ENCODE results near the gene BRAP.
"Not testable (repeated sequence)": the region's sequence is repeated elsewhere in the genome, so short reads cannot be mapped to it uniquely, and the experiment has no call there.

BRAP gene

GRCh38 chr12:111685811-111686573 is at the start of gene BRAP, which contains the start of gene ACAD10:
Gene BRAP, minus strand, starts transcription at chr12:111685956. Its CDS starts 164 bp downstream, at chr12:111685792.
Gene ACAD10, plus strand, starts transcription at chr12:111686053. Its CDS starts 6,657 bp downstream, at chr12:111692710.
- TF ChIP-seq CTCF (IDR thresholded peaks at IDR 0.05; ENCODE audit: low read depth, low read length) = no peak
- peak within 1 kb of the TSS; percentile 80 for H3K4me3 ChIP-seq (ENCODE audit: low read depth, low read length)

- H3K4me3 ChIP-seq (ENCODE audit: low read depth, low read length) = no peak overlapping the region
- TF ChIP-seq CTCF (IDR thresholded peaks at IDR 0.05; ENCODE audit: low read depth, low read length) = no peak
Measured at GRCh38 chr12:111733340-111733915, 47.7 kb upstream of the BRAP start.

- TF ChIP-seq CTCF (IDR thresholded peaks at IDR 0.05; ENCODE audit: low read depth, low read length) = no peak
Measured at GRCh38 chr12:111732786-111733185, 47.0 kb upstream of the BRAP start.

GRCh38 chr12:111730420-111730819 is 44.7 kb upstream of the BRAP start:
- H3K4me3 ChIP-seq (ENCODE audit: low read depth, low read length) = no peak overlapping the region
- no peak for TF ChIP-seq CTCF (IDR thresholded peaks at IDR 0.05; ENCODE audit: low read depth, low read length)

More at GRCh38 chr12:111732786-111733185, 47.0 kb upstream of the BRAP start:
- no peak overlapping the region for H3K4me3 ChIP-seq (ENCODE audit: low read depth, low read length)

GRCh38 chr12:111728795-111729194 is 43.0 kb upstream of the BRAP start:
- TF ChIP-seq CTCF (IDR thresholded peaks at IDR 0.05; ENCODE audit: low read depth, low read length) = no peak

GRCh38 chr12:111723646-111724360 is 38.0 kb upstream of the BRAP start:
- H3K4me3 ChIP-seq (ENCODE audit: low read depth, low read length) = not testable (repeated sequence)

More at GRCh38 chr12:111728795-111729194, 43.0 kb upstream of the BRAP start:
- no peak overlapping the region for H3K4me3 ChIP-seq (ENCODE audit: low read depth, low read length)

GRCh38 chr12:111720457-111720856 is 34.7 kb upstream of the BRAP start:
- TF ChIP-seq CTCF (IDR thresholded peaks at IDR 0.05; ENCODE audit: low read depth, low read length) = no peak
- H3K4me3 ChIP-seq (ENCODE audit: low read depth, low read length) = no peak overlapping the region

GRCh38 chr12:111719316-111719715 is 33.6 kb upstream of the BRAP start:
- H3K4me3 ChIP-seq (ENCODE audit: low read depth, low read length) = not testable (repeated sequence)
